Right lobe of liver (tissue), 4 donors: ENCODE measurements around the gene THAP7.
A peak's percentile ranks its signal among the peaks of the same experiment; 100 is the strongest.

Experiments used
- POLR2A ChIP-seq: fragments of 450-650 bp; IDR thresholded peaks from one replicate; pipeline ENCODE4 v1.6.1; 2017; ENCODE audit warnings: antibody characterized with exemption, mild to moderate bottlenecking
- TF ChIP-seq, protein P1 (sequence below), 4 donors: fragments of 200-600 bp in 3 of 4; fragments of 450-650 bp in 1 of 4; IDR thresholded peaks; one replicate each; pipeline versions ENCODE4 v1.5.1 to v1.8.0; 2016 to 2022; ENCODE audit warnings: antibody characterized with exemption in 4 of 4, mild to moderate bottlenecking in 2 of 4
- donor health status: DM: no; HTN: no; CAD: no.
- donor health status: DM: no; HTN: no; CAD: no.
- donor health status: DM: no; HTN: yes; CAD: no.

DNA sequence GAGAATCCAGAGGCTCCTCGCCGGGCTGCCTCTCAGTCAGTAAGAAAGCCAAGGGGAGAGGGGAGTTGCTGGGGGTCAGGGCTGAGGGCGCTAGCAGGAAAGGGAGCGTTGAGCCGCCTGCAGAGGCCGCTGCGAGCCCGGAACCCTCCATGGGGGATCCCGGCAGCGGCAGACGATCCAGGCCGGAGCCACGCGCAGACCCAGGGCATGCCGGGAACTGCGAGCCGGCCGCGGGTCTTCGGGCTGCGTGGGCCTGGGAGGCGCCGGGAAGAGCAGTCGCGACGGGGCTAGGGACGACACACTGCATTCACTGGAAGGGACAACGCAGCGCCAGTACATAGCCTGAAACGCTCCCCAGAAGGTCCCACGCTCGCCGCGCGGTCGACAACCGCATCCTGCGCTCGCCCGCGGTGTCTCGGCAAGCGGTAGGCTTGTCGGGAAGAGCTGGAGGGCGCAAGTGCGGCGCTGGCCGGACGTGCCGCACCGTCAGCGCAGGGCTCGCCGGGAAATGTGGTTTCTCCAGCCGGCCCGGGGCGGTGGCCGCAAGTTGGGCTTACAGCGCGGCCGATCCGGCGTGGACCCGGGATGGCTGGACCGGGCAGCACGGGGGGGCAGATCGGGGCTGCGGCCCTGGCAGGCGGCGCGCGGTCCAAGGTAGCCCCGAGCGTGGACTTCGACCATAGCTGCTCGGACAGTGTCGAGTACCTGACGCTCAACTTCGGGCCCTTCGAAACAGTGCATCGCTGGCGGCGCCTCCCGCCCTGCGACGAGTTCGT, 19.9 kb downstream of the THAP7 start, which contains the start of gene LZTR1:
- peak; percentile 85 for TF ChIP-seq POLR2A
- TF ChIP-seq, protein P1, sequence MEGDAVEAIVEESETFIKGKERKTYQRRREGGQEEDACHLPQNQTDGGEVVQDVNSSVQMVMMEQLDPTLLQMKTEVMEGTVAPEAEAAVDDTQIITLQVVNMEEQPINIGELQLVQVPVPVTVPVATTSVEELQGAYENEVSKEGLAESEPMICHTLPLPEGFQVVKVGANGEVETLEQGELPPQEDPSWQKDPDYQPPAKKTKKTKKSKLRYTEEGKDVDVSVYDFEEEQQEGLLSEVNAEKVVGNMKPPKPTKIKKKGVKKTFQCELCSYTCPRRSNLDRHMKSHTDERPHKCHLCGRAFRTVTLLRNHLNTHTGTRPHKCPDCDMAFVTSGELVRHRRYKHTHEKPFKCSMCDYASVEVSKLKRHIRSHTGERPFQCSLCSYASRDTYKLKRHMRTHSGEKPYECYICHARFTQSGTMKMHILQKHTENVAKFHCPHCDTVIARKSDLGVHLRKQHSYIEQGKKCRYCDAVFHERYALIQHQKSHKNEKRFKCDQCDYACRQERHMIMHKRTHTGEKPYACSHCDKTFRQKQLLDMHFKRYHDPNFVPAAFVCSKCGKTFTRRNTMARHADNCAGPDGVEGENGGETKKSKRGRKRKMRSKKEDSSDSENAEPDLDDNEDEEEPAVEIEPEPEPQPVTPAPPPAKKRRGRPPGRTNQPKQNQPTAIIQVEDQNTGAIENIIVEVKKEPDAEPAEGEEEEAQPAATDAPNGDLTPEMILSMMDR (IDR thresholded peaks at IDR 0.05) = peak; percentile 23 to 49 (median 48)
